ENCODE measurements around the gene TMED9.

GRCh38 chr5:177602458-177602830, 10.4 kb downstream of the TMED9 start:
- no peak for TF ChIP-seq CTCF (IDR thresholded peaks at IDR 0.05)
- no peak for TF ChIP-seq POLR2A (IDR thresholded peaks at IDR 0.05; ENCODE audit: low read depth)
- no peak for TF ChIP-seq POLR2AphosphoS5 (IDR thresholded peaks at IDR 0.05)
- TF ChIP-seq EP300 (IDR thresholded peaks at IDR 0.05) = no peak

Data from esophagus muscularis mucosa (tissue), 4 donors.